Endodermal cell (in vitro differentiated cells): ENCODE measurements around the gene DPYSL4. TPM values are rescaled to one million over a fixed set of nuclear protein-coding genes. Genes with fewer than 3 reads are reported as not detected.
A peak's percentile ranks its signal among the peaks of the same experiment; 100 is the strongest.

Source experiments
- DNase-seq: peaks from one replicate; pipeline ENCODE4 v3.0.0-alpha.2; 2017
- H3K27ac ChIP-seq: 2 replicates; pipeline ENCODE4 v1.5.1; 2013; ENCODE audit warnings: mild to moderate bottlenecking, low read depth, low read length, moderate library complexity
- H3K27me3 ChIP-seq: 2 replicates; pipeline ENCODE4 v1.6.1; 2013; ENCODE audit warnings: mild to moderate bottlenecking, low read length, moderate library complexity; ENCODE audit not compliant: insufficient read depth, control insufficient read depth, poor library complexity, severe bottlenecking
- H3K36me3 ChIP-seq: 2 replicates; pipeline ENCODE4 v1.7.0; 2013; ENCODE audit warnings: mild to moderate bottlenecking, low read length, moderate library complexity; ENCODE audit not compliant: control insufficient read depth, insufficient read depth
- H3K4me1 ChIP-seq: one replicate; pipeline ENCODE4 v1.7.0; 2013; ENCODE audit warnings: low read length; ENCODE audit not compliant: control insufficient read depth, insufficient read depth
- H3K4me3 ChIP-seq: 2 replicates; pipeline ENCODE4 v1.5.1; 2013; ENCODE audit warnings: mild to moderate bottlenecking, low read length, moderate library complexity
- H3K9ac ChIP-seq: 2 replicates; pipeline ENCODE4 v1.6.1; 2013; ENCODE audit warnings: mild to moderate bottlenecking, low read length, moderate library complexity; ENCODE audit not compliant: poor library complexity, severe bottlenecking; ENCODE audit errors: extremely low read depth
- H3K9me3 ChIP-seq: 2 replicates; pipeline ENCODE4 v1.6.1; 2013; ENCODE audit warnings: mild to moderate bottlenecking, low read length, moderate library complexity; ENCODE audit not compliant: control insufficient read depth
- H3K27ac Mint-ChIP-seq: 2 replicates; pipeline ENCODE4 v1.8.0; 2020; ENCODE audit warnings: mixed read lengths
- H3K27me3 Mint-ChIP-seq: 2 replicates; pipeline ENCODE4 v1.8.0; 2021; ENCODE audit warnings: mild to moderate bottlenecking, mixed read lengths; ENCODE audit not compliant: insufficient read depth
- H3K36me3 Mint-ChIP-seq: 2 replicates; pipeline ENCODE4 v1.8.0; 2020; ENCODE audit warnings: low read depth, mixed read lengths
- H3K4me1 Mint-ChIP-seq: 2 replicates; pipeline ENCODE4 v1.8.0; 2020; ENCODE audit warnings: mixed read lengths
- H3K4me3 Mint-ChIP-seq: 2 replicates; pipeline ENCODE4 v1.8.0; 2020; ENCODE audit warnings: mild to moderate bottlenecking, moderate library complexity, mixed read lengths
- H3K9me3 Mint-ChIP-seq: 2 replicates; pipeline ENCODE4 v1.8.0; 2020; ENCODE audit warnings: mild to moderate bottlenecking, mixed read lengths
- CTCF ChIP-seq: fragments of 200-600 bp; sonication (generic); conservative IDR thresholded peaks from 2 replicates; pipeline ENCODE4 v1.5.0; 2021; ENCODE audit warnings: antibody characterized with exemption, mild to moderate bottlenecking
- WGBS, 2 experiments: methylation state at CpG; one replicate each; pipeline versions ENCODE4 v1.1.5 to v1.1.7; 2013; ENCODE audit warnings: missing lambda C conversion rate in 2 of 2, mixed read lengths in 1 of 2; ENCODE audit not compliant: insufficient coverage in 1 of 2, insufficient read length in 1 of 2; 5-methylcytosine and 5-hydroxymethylcytosine counted together
- total RNA-seq, 2 donors: library from RNA; stranded (reverse); fragmentation: NEBNext Ultra II Directional in 1 of 2; extraction: Animal tissue kit (Norgen Biotek cat#: 25700) in 1 of 2; gene quantifications; 2 replicates in 1 of 2; 3 replicates in 1 of 2; pipeline ENCODE4 v1.2.1, GENCODE V29; 2021

Gene DPYSL4
- total RNA-seq, 2 donors from 2014 or later = 5.1 to 13.5 TPM

- peaks cover 2% of the 10 kb centered on the region for H3K27me3 Mint-ChIP-seq
- Histone ChIP-seq H3K27me3 (no peaks in the 10 kb centered on the region), H3K9ac (no peak overlapping the region), H3K27ac (no peak overlapping the region), H3K4me3 (no peak overlapping the region), H3K9me3 (no peaks in the 10 kb centered on the region), H3K4me1 (no peaks in the 10 kb centered on the region), H3K36me3 (no peaks in the 10 kb centered on the region)
- H3K27ac Mint-ChIP-seq = no peak overlapping the region
- WGBS, 2 experiments = 84 to 92% methylated on average over 22 to 27 of the region's 28 CpGs
- DNase-seq = no peak
- no peaks in the 10 kb centered on the region for H3K4me1 Mint-ChIP-seq
- TF ChIP-seq CTCF = no peak
- H3K36me3 Mint-ChIP-seq = no peaks in the 10 kb centered on the region
- H3K9me3 Mint-ChIP-seq = peaks cover 5% of the 10 kb centered on the region
- H3K4me3 Mint-ChIP-seq = no peak overlapping the region
These were observed 18.1 kb upstream of the DPYSL4 start for GRCh38 chr10:132168571-132169030.

- no peaks in the 10 kb centered on the region for H3K4me1 Mint-ChIP-seq
- no peaks in the 10 kb centered on the region for H3K4me1 ChIP-seq
- H3K27ac Mint-ChIP-seq = no peak overlapping the region
- no peak overlapping the region for H3K9ac ChIP-seq
- H3K27me3 ChIP-seq = no peaks in the 10 kb centered on the region
- H3K9me3 ChIP-seq = no peaks in the 10 kb centered on the region
- no peak for TF ChIP-seq CTCF
- H3K27me3 Mint-ChIP-seq = peaks cover 2% of the 10 kb centered on the region
- no peak overlapping the region for H3K4me3 Mint-ChIP-seq
- peaks cover 5% of the 10 kb centered on the region for H3K9me3 Mint-ChIP-seq
- no peak overlapping the region for H3K27ac ChIP-seq
- DNase-seq = no peak
- no peak overlapping the region for H3K4me3 ChIP-seq
- WGBS, 2 experiments = 94 to 97% methylated on average over 30 to 42 of the region's 42 CpGs
- H3K36me3 ChIP-seq = no peaks in the 10 kb centered on the region
- H3K36me3 Mint-ChIP-seq = no peaks in the 10 kb centered on the region
These were observed 17.6 kb upstream of the DPYSL4 start for GRCh38 chr10:132169031-132169765.

GRCh38 chr10:132169766-132170560 is 16.8 kb upstream of the DPYSL4 start:
- Mint-ChIP-seq H3K27ac (no peak overlapping the region), H3K36me3 (no peaks in the 10 kb centered on the region), H3K27me3 (peaks cover 2% of the 10 kb centered on the region), H3K9me3 (peaks cover 7% of the 10 kb centered on the region), H3K4me1 (no peaks in the 10 kb centered on the region), H3K4me3 (no peak overlapping the region)
- peak; percentile 20 for TF ChIP-seq CTCF
- DNase-seq = no peak
- WGBS, 2 experiments = 91 to 93% methylated on average over 41 to 46 of the region's 46 CpGs
- H3K4me1 ChIP-seq = no peaks in the 10 kb centered on the region
- H3K36me3 ChIP-seq = no peaks in the 10 kb centered on the region
- H3K9ac ChIP-seq = no peak overlapping the region
- H3K4me3 ChIP-seq = no peak overlapping the region
- H3K27ac ChIP-seq = no peak overlapping the region
- H3K9me3 ChIP-seq = no peaks in the 10 kb centered on the region
- H3K27me3 ChIP-seq = peaks cover 3% of the 10 kb centered on the region
